Erythroblast (primary cell): ENCODE results near the gene USP17L25.
"Not testable (repeated sequence)": the region's sequence is repeated elsewhere in the genome, so short reads cannot be mapped to it uniquely, and the experiment has no call there.

Experiments used
- GATA1 ChIP-seq: IDR thresholded peaks from 2 replicates; pipeline ENCODE4 v1.6.1; 2011; ENCODE audit warnings: low read depth, mild to moderate bottlenecking, control low read depth, low read length, moderate library complexity
- POLR2A ChIP-seq: IDR thresholded peaks from 2 replicates; pipeline ENCODE4 v1.6.1; 2011; ENCODE audit warnings: mild to moderate bottlenecking, low read length

- not testable (repeated sequence) for TF ChIP-seq POLR2A, GATA1
Measured at GRCh38 chr4:9379881-9380280, 50.2 kb downstream of the USP17L25 start.
